HG02943 (cell line): Measurements from ENCODE around the gene BLOC1S6.

Experiments used
- ATAC-seq: cut with Tn5 transposase; IDR thresholded peaks from one replicate; pipeline ENCODE4 v1.9.1; 2021; ENCODE audit warnings: mild to moderate bottlenecking, low read depth, moderate library complexity; ENCODE audit not compliant: unreplicated experiment

The BLOC1S6 gene

GRCh38 chr15:45587863-45588170 is 638 bp downstream of the BLOC1S6 start:
- ATAC-seq, result no peak

DNA sequence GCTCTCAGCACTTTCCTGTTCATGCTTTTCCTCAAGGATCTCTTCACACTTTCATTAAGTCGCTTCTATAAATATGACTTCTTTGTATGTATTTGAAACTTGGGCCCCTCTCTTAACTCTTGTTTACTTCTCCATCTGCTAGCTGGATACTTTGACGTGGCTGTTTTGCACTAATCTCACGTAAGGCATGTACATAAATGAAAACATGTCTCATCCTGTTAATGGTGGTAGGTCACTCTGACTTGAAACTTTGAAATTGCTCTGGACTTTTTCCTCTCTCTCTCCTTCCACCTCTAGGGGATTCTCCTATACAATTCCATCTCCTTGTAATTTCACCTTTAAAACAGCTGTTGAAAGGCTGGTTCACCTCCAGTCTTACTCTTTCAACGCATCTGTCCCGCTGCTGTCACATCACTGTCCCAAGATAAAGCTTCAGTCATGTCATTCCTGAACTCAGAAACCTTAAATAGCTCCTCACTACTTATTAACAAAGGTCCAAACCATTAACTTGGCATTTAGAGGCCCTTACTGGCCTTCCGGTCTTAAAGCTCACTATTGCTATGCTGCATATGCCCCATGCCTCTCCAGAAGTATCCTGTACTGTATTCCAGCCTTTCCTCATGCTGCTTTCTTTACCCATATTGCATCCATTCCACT is 1.2 kb downstream of the BLOC1S6 start:
- no peak for ATAC-seq

DNA sequence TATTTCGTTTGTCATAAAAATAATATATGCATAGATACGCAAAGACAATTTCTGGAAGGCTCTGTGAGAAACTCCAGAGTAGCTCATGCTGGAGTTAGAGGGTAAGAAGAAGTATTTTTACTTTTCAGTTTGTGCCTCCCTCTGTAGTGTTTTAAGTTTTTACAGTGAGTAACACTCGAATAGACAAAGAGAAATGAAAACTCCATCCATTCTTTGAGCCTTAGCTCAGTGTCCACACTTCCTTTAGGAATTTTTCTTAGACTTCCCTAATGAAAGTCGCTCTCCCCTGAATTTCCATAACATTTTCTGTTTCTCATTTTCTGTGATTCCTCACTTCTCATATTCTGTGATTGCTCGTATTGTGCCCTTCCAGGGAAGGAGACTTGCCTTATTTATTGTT is 2.1 kb downstream of the BLOC1S6 start:
- ATAC-seq, result no peak

DNA sequence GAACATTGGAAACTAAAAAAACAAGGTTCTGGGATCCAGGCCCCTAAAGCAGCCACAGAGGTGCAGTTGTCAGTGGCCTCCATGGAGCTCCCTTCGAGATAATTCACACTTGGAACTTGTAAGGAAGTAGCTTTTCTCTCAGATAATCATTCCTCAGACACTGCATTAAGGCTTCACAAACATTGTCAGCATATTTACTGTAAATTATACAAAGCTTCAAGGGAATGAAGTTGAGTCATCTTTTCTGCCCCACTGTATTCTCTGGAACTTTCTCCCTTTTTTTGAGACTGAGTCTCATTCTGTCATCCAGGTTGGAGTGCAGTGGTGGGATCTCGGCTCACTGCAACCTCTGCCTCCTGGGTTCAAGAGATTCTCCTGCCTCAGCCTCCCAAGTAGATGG is 7.1 kb downstream of the BLOC1S6 start:
- ATAC-seq, result no peak

GRCh38 chr15:45594835-45595530 is 7.8 kb downstream of the BLOC1S6 start:
- ATAC-seq, result no peak

- ATAC-seq, result no peak
Observed at GRCh38 chr15:45603881-45604280, 16.7 kb downstream of the BLOC1S6 start.

DNA sequence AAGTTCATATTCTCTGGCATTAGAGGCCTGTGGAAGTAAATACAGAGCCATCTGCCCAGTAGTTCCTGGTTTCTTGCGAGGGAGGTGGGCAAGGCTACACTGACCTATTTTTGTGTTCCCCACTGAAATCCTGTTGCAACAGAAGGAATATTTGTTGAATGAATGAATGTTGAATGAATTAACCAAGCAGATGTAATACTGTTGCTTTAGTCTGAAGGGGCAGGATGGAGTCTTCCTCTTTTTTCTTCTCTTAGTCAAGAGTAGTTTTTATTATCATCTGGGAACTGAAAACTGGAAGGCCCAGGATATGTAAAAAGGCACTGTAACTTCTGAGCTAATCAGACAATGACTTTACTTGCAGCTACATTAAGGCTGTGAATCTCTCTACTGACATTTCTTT is 17.1 kb downstream of the BLOC1S6 start:
- ATAC-seq, result no peak

- ATAC-seq, result no peak
Observed at GRCh38 chr15:45606413-45606812, 19.2 kb downstream of the BLOC1S6 start.

- ATAC-seq, result no peak
Observed at GRCh38 chr15:45606841-45607240, 19.7 kb downstream of the BLOC1S6 start.

GRCh38 chr15:45611305-45611704 is 24.1 kb downstream of the BLOC1S6 start:
- ATAC-seq, result no peak

DNA sequence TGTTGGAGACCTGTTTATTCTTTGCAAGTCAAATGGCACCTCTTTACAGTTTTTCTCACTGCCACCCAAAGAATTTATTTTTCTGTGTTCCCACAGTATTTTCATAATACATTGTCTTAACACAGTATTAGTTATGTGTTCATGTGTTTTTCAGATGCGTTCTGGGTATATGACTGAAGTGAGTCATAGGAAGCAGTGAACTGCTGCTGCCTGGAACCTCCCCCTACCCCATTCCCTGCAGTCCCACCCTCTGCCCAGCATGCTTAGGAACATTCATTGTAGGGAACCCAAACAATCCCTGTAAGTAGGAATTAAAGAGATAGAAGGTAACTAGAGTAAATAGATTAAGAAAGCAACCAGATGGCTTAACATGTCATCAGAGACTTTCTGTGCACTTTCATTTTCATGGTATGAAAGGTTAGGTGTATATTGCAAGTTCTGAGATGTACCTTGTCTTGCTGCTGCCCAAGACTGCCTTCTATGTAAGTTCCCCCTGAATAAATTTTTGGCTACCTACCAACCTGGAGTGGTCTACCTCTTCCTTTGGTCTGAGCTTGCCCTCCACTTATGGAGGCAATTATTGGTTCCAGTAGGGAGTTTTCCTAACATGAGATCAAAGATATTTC is 25.7 kb downstream of the BLOC1S6 start:
- ATAC-seq, result no peak

DNA sequence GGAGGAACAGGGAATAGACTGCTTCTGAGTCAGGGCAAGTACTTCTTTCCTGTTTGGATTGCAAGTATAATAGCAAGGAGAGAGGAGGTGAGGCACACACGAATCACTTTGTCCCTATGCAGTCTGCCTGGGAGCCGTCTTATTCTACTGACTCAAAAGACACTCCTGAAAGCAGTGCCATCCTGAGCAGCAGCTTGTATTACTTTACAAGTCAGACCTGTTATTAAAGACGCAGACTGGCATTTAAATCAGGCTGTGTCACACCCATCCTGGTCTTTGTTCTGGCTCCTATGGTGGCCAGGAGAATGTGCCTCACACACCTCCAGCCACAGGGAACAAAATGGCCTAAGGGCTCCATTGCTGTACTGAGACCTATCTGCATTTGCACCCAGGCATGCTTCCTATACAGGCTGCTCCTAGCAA is 29.7 kb downstream of the BLOC1S6 start:
- ATAC-seq, result no peak

DNA sequence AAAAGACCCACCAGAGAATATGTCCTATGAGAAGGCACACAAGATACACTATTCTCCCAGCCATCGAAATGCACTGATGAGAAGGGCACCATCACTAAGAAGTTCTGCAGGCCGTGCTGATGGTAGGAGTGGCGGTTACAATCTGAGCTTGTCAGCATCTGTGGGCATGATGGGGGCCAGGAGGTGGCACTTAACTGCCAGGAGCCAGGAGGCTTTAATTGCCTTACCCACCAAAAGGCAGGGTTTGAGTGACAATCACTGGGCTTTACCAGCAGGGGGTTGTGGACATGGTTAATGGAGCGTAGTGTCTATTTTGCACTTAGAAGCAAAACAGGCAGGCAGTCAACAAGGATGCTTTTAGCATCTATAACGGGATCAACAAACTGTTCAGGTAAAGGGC is 31.6 kb downstream of the BLOC1S6 start:
- ATAC-seq, result no peak

DNA sequence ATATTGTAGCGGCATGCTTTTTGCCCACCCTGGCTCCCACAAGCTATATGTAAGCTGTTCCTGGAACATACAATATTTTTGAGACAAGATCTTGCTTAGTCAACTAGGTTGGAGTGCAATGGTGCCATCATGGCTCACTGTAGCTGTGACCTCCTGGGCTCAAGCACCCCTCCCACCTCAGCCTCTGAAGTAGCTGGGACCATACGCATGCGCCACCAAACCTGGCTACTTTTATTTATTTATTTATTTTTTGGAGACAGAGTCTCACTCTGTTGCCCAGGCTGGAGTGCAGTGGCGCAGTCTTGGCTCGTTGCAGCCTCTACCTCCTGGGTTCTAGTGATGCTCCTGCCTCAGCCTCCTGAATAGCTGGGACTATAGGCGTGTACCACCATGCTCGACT is 41.0 kb downstream of the BLOC1S6 start:
- no peak for ATAC-seq

DNA sequence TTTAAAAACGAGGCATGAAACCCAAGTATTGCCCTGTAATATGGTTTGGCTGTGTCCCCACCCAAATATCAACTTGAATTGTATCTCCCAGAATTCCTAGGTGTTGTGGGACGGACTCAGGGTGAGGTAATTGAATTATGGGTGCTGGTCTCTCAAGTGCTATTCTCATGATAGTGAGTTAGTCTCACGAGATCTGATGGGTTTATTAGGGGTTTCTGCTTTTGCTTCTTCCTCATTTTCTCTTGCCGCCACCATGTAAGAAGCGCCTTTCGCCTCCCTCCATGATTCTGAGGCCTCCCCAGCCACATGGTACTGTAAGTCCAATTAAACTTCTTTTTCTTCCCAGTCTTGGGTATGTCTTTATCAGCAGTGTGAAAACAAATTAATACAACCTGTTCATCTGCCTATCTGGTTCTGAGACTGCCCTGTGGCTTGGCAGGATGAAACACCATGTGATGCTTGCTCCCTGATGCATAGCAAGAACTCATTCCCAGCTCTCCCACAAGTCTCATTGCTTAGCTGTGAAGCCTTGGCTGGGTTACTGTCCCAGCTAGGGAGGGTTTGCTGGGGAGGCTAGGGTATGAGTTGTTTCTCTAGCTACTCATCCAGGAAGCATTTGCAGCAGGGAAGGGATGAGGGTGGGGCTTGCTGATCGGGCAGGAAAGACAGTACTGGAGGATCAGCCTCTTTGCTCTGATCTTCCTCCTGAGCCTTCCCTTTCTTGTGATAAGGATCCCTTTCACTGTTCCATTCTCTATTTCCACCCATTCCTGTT is 43.9 kb downstream of the BLOC1S6 start:
- ATAC-seq, result no peak

- no peak for ATAC-seq
Observed at GRCh38 chr15:45631776-45632175, 44.6 kb downstream of the BLOC1S6 start.

- peak; percentile 78 for ATAC-seq
Observed at GRCh38 chr15:45634432-45635190, 47.4 kb downstream of the BLOC1S6 start, which contains the start of gene SQOR. SQOR (plus strand) TSS chr15:45635029; CDS start chr15:45658924, 23,895 bp downstream.

- peak; percentile 51 for ATAC-seq
Observed at GRCh38 chr15:45635191-45635638, 48.0 kb downstream of the BLOC1S6 start.

- no peak for ATAC-seq
Observed at GRCh38 chr15:45635763-45636292, 48.6 kb downstream of the BLOC1S6 start.

DNA sequence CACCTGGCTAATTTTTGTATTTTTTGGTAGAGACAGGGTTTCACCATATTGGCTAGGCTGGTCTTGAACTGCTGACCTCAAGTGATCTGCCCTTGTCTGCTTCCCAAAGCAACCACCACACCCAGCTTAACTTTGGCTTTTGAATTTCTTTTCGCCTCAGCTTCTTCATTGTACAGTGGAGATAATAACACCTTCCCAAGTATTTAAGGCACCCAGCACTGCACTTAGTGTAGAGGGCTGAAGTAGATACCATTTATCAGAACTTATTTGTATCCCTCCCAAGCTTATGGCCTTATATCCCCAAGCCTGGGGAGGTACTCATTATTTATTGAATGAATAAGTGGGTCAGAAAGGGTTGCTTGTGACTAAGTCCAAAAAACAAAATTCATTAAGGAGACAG is 50.0 kb downstream of the BLOC1S6 start:
- no peak for ATAC-seq
